C4-2B (cell line): Measurements from ENCODE around the gene MAMSTR.

ENCODE experiments used
- H3K27ac ChIP-seq: fragments of 450-650 bp; 2 replicates; pipeline ENCODE4 v1.5.1; 2017
- CTCF ChIP-seq: fragments of 450-650 bp; conservative IDR thresholded peaks from 2 replicates; pipeline ENCODE4 v1.5.1; 2017; ENCODE audit warnings: mild to moderate bottlenecking
- ZFX ChIP-seq: fragments of 450-650 bp; IDR thresholded peaks from 2 replicates; pipeline ENCODE4 v1.6.1; 2017

MAMSTR gene

GRCh38 chr19:48735031-48735615 lies 15.6 kb upstream of the MAMSTR start:
- no peak for TF ChIP-seq ZFX
- no peak overlapping the region for H3K27ac ChIP-seq

- no peak overlapping the region for H3K27ac ChIP-seq
- TF ChIP-seq CTCF (no peak), ZFX (no peak)
Measured at GRCh38 chr19:48734625-48735024, 15.1 kb upstream of the MAMSTR start.

GRCh38 chr19:48731452-48731851 lies 11.9 kb upstream of the MAMSTR start:
- no peak overlapping the region for H3K27ac ChIP-seq
- TF ChIP-seq CTCF: no peak
- TF ChIP-seq ZFX: no peak

- H3K27ac ChIP-seq: no peak overlapping the region
- TF ChIP-seq ZFX: no peak
Measured at GRCh38 chr19:48728911-48729664, 9.6 kb upstream of the MAMSTR start.

GRCh38 chr19:48726556-48726955 lies 7.0 kb upstream of the MAMSTR start:
- TF ChIP-seq ZFX: no peak
- TF ChIP-seq CTCF: no peak

GRCh38 chr19:48724796-48725753 lies 5.5 kb upstream of the MAMSTR start:
- H3K27ac ChIP-seq: no peak overlapping the region
- TF ChIP-seq ZFX (no peak), CTCF (no peak)

More at GRCh38 chr19:48726556-48726955, 7.0 kb upstream of the MAMSTR start:
- H3K27ac ChIP-seq: no peak overlapping the region

GRCh38 chr19:48722196-48722708 lies 2.7 kb upstream of the MAMSTR start:
- no peak for TF ChIP-seq ZFX
- no peak for TF ChIP-seq CTCF
- no peak overlapping the region for H3K27ac ChIP-seq
